SHP77 treated with DMSO at 0.1 percent for 48 hours (cell line): Measurements from ENCODE around the gene GALNT13.
A peak's percentile ranks its signal among the peaks of the same experiment; 100 is the strongest.

ENCODE experiments used
- DNase-seq: peaks from one replicate; lab custom pipeline; 2025; lab: John Stamatoyannopoulos, UW

Gene GALNT13

DNA sequence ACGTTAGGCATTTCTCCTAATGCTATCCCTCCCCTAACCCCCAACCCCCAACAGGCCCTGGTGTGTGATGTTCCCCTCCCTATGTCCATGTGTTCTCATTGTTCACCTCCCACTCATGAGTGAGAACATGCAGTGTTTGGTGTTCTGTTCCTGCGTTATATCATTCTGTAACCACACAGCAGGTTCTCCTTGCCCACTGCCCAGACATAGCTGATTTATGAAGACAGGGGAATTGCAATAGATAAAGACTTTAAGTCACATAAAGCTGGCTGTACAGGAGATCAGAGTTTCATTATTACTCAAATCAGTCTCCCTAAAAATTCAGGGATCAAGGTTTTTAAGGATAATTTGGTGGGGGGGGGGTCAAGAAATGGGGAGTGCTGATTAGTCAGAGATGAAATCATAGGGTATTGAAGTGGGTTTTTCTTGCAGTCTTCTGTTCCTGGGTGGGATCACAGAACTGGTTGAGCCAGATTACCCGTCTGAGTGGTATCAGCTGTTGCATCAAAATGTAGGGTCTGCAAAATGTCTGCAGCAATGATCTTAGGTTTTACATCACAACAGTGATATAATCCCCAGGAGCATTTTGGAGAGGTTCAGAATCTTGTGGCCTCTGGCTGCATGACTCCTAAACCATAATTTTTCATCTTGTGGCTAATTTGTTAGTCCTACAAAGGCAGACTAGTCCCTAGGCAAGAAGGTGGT, 434.7 kb downstream of the GALNT13 start:
- no peak for DNase-seq

DNA sequence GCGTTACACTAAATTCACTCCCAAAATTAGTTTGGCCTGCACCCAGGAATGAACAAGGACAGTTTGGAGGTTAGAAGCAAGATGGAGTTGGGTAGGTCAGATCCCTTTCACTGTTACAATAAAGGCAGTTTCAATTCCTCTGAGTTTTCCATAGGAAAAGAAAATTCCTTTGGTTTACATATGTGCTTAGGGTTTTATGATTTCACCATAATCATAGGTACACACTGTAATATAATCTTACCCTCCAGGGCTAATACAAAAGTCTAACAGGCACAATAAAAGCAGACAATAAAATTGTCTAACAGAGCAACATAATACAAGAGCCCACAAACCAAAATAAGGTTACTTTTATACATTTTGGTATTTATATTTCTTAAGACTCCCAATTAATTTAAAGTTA, 435.3 kb downstream of the GALNT13 start:
- no peak for DNase-seq

DNA sequence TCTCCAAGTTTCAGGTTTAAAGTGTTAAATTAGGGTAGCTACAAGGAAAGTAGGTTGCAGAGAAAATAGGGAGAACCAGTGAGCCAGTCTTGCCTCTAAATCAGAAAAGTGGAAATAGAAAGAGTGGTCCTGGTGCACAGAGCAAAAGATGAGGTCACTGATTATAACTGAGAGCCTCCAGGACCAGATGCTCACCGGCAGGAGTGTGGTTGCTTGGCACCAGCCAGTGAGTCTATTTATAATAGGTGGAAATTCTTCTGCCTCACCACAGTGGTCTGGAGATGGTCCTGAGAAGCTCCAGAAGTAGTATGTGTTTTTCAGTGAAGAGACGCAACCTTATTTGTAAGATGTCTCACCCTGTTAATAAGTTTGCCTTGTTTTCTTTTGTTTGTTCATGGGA, 452.9 kb downstream of the GALNT13 start:
- no peak for DNase-seq

DNA sequence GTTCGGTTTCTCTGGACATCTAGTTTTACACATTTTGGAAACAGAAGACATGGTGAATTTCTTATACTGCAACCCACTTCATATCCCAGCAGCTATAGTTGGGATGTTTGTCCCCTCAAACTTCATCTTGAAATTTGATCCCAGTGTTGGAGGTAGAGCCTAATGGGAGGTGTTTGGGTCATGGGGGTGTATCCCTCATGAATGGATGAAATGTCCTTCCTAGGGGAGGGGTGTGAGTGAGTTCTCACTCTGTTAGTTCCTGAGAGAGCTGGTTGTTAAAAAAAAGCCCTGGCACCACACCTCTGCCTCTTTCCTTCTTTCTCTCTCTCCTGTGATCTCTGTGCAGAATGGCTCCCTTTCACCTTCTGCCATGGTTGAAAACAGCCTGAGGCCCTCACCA, 457.8 kb downstream of the GALNT13 start:
- no peak for DNase-seq

DNA sequence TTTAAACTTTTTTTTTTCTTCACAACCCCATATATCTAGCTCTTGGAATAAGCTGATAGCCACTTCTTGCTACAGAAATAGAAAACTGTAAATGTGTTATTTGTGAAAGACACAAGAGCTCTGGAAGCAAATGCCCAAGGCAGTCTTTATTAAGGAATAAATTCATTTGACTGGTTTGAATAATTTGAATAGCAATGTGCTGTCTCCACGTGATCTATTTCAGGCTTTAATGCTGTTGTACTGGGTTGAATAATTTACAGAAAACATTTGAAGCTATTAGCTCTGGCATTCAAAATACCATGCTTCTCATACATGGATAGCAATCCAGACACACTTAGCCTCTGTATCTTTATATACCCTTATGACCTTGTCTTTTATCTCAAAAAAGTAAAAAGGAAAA, 460.1 kb downstream of the GALNT13 start:
- DNase-seq, result no peak

DNA sequence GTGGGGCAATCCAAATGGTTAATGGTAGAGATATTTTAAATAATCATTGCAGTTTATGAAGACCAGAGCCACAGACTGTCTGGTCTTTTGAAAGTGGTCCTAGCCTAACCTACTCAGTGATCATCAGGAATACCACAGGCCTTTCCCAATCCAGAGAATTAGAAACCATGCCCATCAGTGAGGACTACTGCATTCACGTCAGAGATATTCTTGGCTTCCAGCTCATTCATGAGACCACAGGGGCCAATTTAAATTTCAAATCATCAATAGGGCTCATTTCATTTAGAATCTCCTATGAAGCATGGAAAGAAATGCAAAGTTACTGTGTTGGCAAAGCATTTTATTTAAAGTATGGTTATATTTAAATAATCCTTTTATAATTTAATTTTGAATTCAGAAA, 464.5 kb downstream of the GALNT13 start:
- DNase-seq, result no peak

DNA sequence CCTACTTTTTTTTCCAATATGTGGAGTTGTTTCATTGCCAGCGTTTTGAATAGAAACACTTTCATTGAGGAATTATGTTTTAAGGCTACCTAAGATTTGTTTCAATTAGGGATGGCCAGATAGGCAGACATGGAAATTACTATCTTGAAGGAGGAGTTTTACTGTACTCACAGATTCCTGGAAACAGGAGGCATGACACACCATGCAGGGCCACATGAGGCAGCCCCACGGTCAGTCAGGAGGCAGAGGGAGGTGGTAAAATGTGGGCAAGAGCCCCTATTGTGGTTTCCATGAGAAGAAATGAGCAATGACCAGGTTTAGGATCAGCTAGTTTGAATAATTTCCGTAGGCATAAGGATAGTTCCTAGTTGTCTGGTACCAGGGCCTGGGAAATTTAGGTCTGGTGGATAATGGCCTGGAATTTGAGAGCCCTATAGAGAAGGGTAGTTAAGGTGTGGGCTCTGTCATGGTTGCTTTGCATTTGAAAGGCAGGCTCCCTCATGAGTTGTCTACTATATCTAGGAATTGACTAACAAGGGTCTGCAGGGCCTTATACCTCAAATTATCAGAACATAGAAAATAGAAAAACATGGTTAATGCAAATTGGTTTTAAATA, 466.7 kb downstream of the GALNT13 start:
- no peak for DNase-seq

DNA sequence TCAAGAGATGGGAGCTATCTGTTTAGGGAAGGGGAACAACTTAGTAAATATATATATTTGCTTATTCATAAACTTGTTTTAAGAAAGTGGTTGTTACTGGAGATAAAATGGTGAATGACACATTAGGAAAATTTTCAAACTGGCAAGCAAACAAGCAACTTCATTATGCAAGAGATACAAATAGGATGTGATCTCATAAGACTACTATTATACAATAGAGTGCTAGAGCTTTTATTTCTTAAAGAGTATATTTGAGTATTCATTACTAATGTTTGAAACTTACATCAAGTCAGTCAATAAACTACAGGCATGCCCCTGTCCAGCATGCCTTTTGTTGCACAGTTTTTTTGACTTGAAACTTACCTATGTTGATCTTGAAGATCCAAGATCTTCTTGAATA, 471.6 kb downstream of the GALNT13 start:
- DNase-seq, result no peak

DNA sequence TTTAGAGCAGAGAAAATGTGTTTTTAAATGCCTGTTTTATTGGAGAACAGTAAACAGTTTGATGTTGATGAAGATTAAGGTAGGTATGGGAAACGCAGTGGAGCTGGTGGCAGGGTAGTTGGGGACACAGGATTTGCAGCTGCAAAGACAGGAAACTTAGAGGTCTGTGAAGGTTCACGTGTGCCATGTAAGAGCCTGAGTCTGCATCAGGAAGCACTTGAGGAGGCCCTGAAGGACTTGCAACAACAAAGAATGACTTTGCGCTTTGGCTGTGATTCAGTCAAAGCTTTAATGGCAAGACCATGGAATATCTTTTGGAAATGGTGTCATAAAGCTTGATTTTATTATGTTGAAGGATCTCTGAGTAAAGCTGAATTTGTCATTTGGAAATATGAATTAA, 479.2 kb downstream of the GALNT13 start:
- DNase-seq, result no peak

DNA sequence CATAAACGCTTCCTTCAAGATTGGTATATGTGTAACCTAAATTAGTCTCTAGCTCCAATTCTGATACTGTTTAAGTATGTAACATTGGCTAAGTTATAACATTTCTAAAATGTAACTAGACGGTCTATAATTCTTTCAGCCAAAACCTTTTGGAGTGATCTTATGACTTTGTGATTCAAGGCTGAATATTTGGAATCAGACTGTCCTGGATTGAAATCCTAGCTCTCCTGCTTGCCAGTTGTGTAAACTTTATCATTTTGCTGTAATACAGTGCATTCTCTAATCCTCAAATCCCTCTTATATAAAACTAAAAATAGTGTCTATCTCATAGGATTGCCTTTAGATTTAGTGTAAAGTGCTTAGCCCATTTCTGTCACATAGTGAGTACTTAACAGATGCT, 489.6 kb downstream of the GALNT13 start:
- no peak for DNase-seq

DNA sequence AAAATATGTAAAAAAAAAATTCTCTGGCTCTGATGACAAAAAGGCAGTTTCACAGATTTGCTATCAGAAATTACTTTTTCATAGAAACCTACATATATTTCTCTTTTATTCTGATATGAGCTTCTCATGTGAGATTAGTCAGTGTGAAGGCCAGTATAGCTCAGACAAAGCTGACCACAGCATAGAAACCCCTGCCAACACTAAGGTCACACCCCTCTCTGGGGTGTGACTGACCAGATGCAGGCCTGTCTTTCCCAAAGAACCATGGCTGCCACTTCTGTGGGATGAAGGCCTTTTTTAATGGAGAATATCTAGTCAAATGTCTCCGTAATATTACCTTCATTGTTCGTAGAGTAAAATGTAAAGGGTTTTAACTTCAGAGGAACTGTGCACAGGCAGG, 496.4 kb downstream of the GALNT13 start:
- DNase-seq, result no peak

DNA sequence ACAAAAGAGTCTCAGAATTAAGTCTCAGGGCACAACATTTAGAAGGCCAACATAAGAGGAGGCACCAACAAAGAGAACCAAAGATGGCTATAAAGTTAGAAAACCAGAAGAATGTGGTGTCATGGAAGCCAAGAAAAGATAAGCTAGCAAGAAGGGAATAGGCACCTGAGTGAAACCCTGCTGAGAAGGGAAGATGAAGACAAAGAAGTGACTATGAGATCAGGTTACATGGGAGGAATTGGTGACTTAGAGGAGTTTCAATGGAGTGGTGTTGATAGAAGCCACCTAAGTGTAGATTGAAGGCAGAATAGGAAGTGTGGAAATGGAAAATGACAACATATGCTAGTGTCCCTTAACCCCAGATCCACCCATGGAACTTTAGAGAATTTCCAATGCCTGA, 499.2 kb downstream of the GALNT13 start:
- no peak for DNase-seq

DNA sequence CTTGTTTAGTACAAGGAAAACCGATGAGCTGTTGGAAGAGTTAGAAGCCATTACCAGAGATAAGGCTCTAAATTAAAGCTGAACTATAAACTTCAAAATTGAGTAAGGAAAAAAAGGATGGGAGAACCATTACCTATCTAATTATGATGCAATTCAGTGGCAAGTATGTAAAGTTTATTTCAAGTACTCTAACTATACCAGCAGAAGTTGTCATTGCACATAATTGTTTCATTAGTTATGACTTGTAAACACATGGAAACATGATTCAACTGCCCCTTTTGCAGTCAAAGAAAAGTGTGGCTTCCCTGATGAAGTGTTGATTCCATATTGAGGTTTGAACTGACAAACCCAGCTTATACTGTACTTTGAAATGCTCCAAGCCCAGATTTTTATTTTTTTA, 502.7 kb downstream of the GALNT13 start:
- no peak for DNase-seq

DNA sequence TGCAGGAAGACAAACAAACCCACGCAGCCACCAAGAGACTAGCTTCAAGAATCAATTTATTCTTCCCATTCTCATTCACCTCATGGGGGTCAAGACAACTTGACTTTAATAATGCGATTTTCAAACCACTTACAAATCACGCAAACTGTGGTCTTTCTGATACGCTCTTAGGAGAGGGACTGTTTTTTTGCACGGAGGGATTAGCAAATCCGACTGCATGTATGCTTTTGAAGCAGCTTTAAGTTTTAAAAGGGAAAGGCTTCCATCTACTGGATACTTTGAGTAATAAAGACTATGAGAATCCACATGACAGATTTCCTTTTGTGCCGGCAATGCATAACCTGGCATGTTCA, 503.8 kb downstream of the GALNT13 start:
- peak; percentile 44 for DNase-seq

DNA sequence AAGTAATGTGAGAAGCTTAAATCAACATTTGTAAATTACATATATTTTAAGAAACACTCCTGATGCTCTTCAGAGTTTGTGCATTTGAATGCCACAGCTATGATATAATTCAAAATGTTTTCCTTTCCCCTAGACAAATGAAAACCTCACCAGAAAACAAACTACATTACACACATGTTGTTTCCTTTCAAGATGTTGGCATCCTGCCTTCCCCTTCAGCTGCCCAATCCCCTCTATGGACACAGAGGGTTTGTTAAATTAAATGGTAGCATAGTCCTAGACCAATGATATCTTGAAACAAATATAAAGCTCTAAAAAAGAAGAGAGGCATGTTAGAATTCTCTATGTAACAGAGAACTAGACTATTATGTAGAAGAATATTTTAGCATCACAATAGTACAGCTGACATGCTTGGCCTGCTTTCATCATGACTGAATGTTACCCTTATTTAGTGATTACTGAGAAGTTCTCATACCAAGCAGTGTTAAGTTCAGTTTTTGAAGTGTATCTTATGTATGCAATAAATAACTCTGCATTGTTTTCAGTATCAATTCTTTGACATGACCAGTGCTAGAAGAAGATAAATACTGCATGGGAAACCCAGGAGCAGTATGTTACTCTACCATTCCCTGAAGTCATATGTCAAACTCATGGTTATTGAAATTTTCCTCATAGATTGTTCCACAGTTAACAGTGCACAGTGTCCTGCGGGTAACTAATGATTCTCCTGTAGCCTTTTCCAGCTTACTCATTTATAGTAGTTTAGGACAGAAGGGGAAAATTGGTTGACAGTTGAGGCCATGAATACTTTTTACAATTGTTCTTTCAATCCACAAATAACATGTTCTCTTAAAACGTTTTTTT, 510.4 kb downstream of the GALNT13 start:
- DNase-seq, result no peak

DNA sequence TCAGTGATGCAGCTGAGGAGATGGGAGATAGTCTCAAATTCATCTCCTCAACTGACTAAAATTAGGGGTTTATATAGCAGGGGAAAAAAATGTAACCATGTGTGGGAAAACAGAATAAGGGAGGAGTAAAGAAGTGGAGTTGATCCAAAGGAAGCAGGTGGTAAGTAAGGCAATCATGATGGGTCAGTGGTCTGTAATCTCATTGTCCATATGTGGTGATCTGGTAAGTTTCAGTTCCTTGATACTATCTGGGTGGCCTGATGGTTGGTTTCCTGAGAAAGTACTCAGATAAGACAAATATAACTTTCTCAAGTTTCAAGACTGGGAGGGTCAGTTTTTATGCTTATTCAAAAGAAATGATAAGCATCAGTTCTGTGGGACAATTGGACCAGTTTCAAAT, 514.5 kb downstream of the GALNT13 start:
- DNase-seq, result no peak

DNA sequence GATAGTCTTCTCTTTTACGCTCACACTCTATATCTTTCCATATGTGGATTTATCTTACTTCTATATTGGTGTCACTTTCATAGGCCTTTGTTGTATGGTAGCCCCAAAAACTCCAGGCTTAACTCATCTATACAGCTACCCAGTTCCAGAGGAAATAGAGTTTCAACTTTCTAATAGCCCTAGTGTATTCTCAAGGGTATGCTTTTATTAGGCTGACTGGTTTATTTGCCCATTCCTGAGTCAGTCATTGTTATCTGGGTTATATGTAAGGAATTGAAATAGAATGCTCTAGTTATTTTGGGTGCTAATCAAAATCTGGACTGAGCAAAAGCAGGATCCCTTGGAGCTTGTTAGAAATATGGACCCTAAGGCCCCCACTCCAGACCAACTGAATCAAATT, 519.3 kb downstream of the GALNT13 start:
- DNase-seq, result no peak

DNA sequence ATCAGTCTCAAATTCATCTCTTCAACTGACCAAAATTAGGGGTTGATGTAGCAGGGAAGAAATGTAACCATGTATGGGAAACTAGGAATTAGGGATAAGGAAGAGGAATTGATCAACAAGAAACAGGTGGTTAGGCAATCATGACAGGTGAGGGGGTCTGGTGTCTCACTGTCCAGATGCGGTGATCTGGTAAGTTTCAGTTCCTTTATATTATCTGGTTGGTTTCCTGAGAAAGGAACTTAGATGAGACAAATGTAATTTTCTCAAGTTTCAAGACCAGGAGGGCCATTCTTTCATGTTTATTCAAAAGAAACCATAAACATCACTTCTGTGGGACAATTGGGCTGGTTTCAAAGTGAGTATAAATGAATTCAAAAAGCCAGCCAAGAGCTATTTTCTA, 520.5 kb downstream of the GALNT13 start:
- DNase-seq, result no peak

DNA sequence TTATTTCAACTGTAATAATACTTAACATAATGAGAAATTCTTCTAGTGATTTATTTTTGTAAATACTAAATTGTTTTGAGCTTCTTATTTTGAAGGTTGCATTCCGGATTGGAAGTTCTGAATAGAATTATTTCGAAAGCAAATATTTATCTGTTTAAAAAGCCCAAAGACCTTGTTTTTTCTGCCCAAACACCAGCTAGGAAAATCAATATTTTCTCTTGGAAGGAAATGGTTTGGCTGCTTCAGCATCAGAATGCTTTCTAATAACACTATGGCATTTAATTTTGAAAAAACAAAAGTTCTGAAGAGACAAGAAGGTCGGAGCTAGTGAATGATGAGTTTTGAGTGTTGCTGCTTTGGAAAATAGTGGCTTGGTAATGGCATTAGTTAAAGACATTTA, 522.9 kb downstream of the GALNT13 start:
- no peak for DNase-seq

DNA sequence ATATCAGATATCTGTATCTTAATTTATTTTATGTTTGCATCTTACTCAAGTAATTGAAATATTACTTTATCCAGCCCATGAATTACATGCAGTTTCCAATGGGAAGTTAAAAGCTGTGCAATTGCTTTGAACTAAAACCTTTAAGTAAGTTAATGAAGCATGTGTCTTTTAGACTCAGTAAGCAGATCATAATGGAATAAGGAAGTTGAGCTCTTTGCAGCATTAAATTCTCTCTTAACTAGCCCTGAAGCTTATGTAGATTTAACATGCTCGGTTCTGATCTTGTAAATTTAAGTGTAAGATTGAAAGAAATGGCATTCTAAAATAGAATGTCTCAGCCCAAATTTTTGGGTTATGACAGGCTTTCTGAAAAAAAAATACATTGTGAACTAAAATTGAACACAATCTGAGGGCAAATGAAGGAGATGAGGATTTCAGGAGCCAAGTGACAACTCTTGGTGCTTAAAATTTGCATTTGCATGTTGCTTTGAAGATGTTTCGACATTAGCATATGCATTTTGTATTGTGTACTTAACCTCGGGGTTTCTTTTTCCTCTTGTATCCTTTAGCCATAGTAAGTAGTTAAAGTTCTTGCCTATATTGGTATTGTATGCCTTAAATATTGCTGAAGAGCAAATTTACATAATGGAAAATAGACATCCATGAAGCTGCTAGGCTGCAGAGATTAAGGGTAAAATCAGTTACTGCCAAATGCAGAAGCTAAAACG, 529.0 kb downstream of the GALNT13 start:
- no peak for DNase-seq

DNA sequence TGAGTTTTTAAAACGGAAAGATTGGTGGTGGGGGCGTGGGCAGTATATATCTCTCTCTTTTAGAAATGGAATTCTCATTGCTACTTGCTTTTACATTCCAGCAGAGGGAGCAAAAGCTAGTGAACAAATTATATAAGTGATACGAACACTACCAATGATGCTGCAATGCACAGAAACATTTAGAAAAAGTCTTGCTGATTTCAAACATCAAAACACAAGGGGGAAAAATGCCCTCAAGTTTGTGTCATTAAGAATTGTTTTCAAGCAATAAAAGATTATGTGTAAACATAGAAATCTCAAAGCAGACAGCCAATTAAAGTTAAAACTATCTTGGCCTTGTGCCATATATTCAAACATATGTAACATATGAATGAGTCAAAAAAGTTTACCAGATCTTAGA, 530.5 kb downstream of the GALNT13 start:
- DNase-seq, result no peak

DNA sequence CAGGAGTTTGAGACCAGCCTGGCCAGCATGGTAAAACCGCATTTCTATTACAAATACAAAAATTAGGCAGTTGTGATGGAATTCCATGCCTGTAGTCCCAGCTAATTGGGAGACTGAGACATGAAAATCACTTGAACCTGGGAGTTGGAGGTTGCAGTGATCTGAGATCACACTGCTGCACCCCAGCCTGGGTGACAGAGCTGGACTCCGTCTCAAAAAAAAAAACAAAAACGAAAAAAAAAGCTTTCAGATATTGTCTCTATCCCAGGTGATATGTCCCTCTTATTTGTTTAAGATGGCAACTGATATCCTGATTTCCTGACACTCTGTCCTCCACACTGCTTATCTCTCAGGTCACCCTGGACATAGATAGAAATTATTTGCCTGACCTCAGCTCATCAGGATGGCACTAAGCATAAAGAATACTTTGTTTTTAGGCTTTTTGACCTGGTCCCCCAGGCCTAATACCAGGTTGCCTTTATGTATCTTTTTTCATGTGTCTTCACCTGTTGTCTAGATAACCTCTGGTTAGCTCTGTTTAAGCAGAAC, 531.6 kb downstream of the GALNT13 start:
- DNase-seq, result no peak
